ENCODE results near the gene CCAR1.
"Not testable (repeated sequence)": the region's sequence is repeated elsewhere in the genome, so short reads cannot be mapped to it uniquely, and the experiment has no call there.

CCAR1 gene

DNA sequence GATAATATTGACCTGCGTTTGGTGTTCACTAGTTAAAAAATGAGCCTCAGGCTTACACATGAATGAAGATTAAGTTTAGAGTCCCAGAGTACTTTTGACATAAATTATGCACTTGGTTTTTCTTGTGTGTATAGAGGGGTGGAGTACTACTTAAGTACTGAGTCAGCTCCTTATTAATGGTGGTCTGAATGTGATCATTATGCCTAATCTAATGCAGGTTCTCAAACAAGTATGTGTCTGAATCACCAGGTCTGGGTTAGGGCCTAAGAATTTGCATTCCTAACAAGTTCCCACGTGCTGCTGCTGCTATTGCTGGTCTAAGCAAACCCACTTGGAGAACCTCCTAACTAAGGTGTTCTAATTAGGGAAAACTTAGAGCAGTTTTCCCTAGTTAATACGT is 75.6 kb downstream of the CCAR1 start:
- Histone ChIP-seq H3K9me2 (replicated peaks; ENCODE audit: low read depth, low read length) (no peaks in the 10 kb centered on the region), H3K9ac (ENCODE audit: low read depth, low read length, poor library complexity, severe bottlenecking) (no peak overlapping the region), H2AFZ (ENCODE audit: low read length) (no peak overlapping the region), H3K27me3 (ENCODE audit: insufficient read depth, low read length, poor library complexity, severe bottlenecking) (no peaks in the 10 kb centered on the region), H3K79me2 (ENCODE audit: insufficient read depth, low read length) (no peaks in the 10 kb centered on the region), H3K36me3 (ENCODE audit: insufficient read depth, low read length) (peaks cover 24% of the 10 kb centered on the region), H3K4me3 (ENCODE audit: low read length, poor library complexity, severe bottlenecking) (no peak overlapping the region), H3F3A (ENCODE audit: low read depth) (no peaks in the 10 kb centered on the region), H3K4me2 (ENCODE audit: low read depth, low read length, poor library complexity, severe bottlenecking) (no peak overlapping the region), H3K4me1 (ENCODE audit: insufficient read depth, low read length, poor library complexity, severe bottlenecking) (no peaks in the 10 kb centered on the region), H4K20me1 (ENCODE audit: insufficient read depth, low read length, poor library complexity, severe bottlenecking) (no peaks in the 10 kb centered on the region), H3K9me3 (ENCODE audit: insufficient read depth, low read depth, low read length) (no peaks in the 10 kb centered on the region)
- TF ChIP-seq EZH2phosphoT487 (IDR thresholded peaks at IDR 0.05; ENCODE audit: borderline replicate concordance): no peak
- TF ChIP-seq, protein P1, sequence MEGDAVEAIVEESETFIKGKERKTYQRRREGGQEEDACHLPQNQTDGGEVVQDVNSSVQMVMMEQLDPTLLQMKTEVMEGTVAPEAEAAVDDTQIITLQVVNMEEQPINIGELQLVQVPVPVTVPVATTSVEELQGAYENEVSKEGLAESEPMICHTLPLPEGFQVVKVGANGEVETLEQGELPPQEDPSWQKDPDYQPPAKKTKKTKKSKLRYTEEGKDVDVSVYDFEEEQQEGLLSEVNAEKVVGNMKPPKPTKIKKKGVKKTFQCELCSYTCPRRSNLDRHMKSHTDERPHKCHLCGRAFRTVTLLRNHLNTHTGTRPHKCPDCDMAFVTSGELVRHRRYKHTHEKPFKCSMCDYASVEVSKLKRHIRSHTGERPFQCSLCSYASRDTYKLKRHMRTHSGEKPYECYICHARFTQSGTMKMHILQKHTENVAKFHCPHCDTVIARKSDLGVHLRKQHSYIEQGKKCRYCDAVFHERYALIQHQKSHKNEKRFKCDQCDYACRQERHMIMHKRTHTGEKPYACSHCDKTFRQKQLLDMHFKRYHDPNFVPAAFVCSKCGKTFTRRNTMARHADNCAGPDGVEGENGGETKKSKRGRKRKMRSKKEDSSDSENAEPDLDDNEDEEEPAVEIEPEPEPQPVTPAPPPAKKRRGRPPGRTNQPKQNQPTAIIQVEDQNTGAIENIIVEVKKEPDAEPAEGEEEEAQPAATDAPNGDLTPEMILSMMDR (conservative IDR thresholded peaks at IDR 0.05; ENCODE audit: low read length): no peak

DNA sequence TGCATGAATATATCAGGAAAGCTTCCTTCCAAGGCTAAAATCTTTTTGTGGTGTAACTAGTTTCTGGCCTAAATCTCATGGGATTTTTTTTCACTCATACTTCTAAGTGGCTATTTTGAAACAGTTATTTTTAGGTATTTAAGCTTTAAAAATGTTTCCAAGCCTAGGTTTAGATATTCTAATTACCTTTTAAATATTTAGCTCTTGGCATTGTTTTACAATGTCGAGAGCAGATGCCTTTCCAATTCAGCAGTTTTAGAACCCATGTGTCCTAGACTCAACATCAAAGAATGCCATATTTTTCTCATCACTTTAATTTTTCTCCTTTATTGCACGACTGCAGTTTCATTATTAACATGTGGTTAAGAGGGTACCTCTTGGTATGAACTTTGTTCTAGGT is 79.2 kb downstream of the CCAR1 start:
- Histone ChIP-seq H3K9ac (ENCODE audit: low read depth, low read length, poor library complexity, severe bottlenecking) (no peak overlapping the region), H3K79me2 (ENCODE audit: insufficient read depth, low read length) (no peaks in the 10 kb centered on the region), H3F3A (ENCODE audit: low read depth) (no peaks in the 10 kb centered on the region), H3K9me3 (ENCODE audit: insufficient read depth, low read depth, low read length) (no peaks in the 10 kb centered on the region), H3K4me3 (ENCODE audit: low read length, poor library complexity, severe bottlenecking) (no peak overlapping the region), H3K4me2 (ENCODE audit: low read depth, low read length, poor library complexity, severe bottlenecking) (no peak overlapping the region), H3K9me2 (replicated peaks; ENCODE audit: low read depth, low read length) (no peaks in the 10 kb centered on the region), H4K20me1 (ENCODE audit: insufficient read depth, low read length, poor library complexity, severe bottlenecking) (no peaks in the 10 kb centered on the region), H3K36me3 (ENCODE audit: insufficient read depth, low read length) (0 out of 2 replicates have a peak, but pooled peaks cover 4% of the 10 kb centered on the region), H3K27me3 (ENCODE audit: insufficient read depth, low read length, poor library complexity, severe bottlenecking) (no peaks in the 10 kb centered on the region), H3K4me1 (ENCODE audit: insufficient read depth, low read length, poor library complexity, severe bottlenecking) (no peaks in the 10 kb centered on the region), H2AFZ (ENCODE audit: low read length) (no peak overlapping the region)
- TF ChIP-seq, protein P1 (conservative IDR thresholded peaks at IDR 0.05; ENCODE audit: low read length): no peak
- TF ChIP-seq EZH2phosphoT487 (IDR thresholded peaks at IDR 0.05; ENCODE audit: borderline replicate concordance): no peak

DNA sequence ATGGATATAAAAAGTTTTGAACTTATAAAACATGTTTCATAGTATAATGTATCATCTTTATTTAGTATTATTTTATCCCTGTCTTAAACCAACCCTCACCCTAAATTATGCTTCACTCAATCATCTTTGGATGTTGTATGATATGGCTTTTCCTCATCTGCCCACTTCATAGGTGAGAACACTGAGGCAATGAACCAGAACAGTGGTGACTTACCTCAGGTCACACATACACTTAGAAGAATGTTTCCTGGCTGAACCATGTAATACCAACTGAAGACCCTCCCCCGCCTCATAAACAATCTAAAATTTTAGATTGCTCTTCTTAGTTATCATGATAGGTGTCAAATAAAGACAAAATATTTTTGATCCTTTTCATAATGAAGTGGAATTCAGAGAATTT is 83.7 kb downstream of the CCAR1 start:
- Histone ChIP-seq H2AFZ (ENCODE audit: low read length) (no peak overlapping the region), H3K4me3 (ENCODE audit: low read length, poor library complexity, severe bottlenecking) (no peak overlapping the region), H3K36me3 (ENCODE audit: insufficient read depth, low read length) (no peaks in the 10 kb centered on the region), H3F3A (ENCODE audit: low read depth) (no peaks in the 10 kb centered on the region), H3K27me3 (ENCODE audit: insufficient read depth, low read length, poor library complexity, severe bottlenecking) (no peaks in the 10 kb centered on the region), H3K79me2 (ENCODE audit: insufficient read depth, low read length) (no peaks in the 10 kb centered on the region), H3K9me3 (ENCODE audit: insufficient read depth, low read depth, low read length) (no peaks in the 10 kb centered on the region), H3K4me2 (ENCODE audit: low read depth, low read length, poor library complexity, severe bottlenecking) (no peak overlapping the region), H3K4me1 (ENCODE audit: insufficient read depth, low read length, poor library complexity, severe bottlenecking) (no peaks in the 10 kb centered on the region), H3K9ac (ENCODE audit: low read depth, low read length, poor library complexity, severe bottlenecking) (no peak overlapping the region), H3K9me2 (replicated peaks; ENCODE audit: low read depth, low read length) (no peaks in the 10 kb centered on the region), H4K20me1 (ENCODE audit: insufficient read depth, low read length, poor library complexity, severe bottlenecking) (no peaks in the 10 kb centered on the region)
- TF ChIP-seq EZH2phosphoT487 (IDR thresholded peaks at IDR 0.05; ENCODE audit: borderline replicate concordance): no peak
- TF ChIP-seq, protein P1 (conservative IDR thresholded peaks at IDR 0.05; ENCODE audit: low read length): no peak

DNA sequence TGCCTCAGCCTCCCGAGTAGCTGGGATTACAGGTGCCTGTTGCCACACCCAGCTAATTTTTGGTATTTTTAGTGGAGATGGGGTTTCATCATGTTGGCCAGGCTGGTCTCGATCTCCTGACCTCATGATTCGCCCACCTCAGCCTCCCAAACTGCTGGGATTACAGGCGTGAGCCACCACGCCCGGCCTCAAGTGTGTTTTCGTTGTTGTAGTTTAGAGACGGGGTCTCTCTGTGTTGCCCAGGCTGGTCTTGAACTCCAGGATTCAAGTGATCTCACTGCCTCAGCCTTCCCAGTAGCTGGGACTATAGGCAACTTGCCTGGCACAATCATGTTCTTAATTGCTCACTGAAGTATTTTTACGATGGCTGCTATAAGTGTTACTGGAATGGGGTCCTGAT is 89.8 kb downstream of the CCAR1 start:
- H4K20me1 ChIP-seq (ENCODE audit: insufficient read depth, low read length, poor library complexity, severe bottlenecking): not testable (repeated sequence)

More for the DNA sequence above, 89.8 kb downstream of the CCAR1 start:
- not testable (repeated sequence) for H3K9me3 ChIP-seq (ENCODE audit: insufficient read depth, low read depth, low read length); H2AFZ ChIP-seq (ENCODE audit: low read length); H3K9ac ChIP-seq (ENCODE audit: low read depth, low read length, poor library complexity, severe bottlenecking); H3K4me3 ChIP-seq (ENCODE audit: low read length, poor library complexity, severe bottlenecking); H3K9me2 ChIP-seq (replicated peaks; ENCODE audit: low read depth, low read length); H3K4me2 ChIP-seq (ENCODE audit: low read depth, low read length, poor library complexity, severe bottlenecking); H3F3A ChIP-seq (ENCODE audit: low read depth); H3K27me3 ChIP-seq (ENCODE audit: insufficient read depth, low read length, poor library complexity, severe bottlenecking); H3K4me1 ChIP-seq (ENCODE audit: insufficient read depth, low read length, poor library complexity, severe bottlenecking); H3K79me2 ChIP-seq (ENCODE audit: insufficient read depth, low read length); H3K36me3 ChIP-seq (ENCODE audit: insufficient read depth, low read length)

All from Loucy (cell line).